OCI-LY1 (cell line): ENCODE results near the gene DNTT.

Experiments used
- H2AFZ ChIP-seq: fragments of 200-600 bp; sonication (generic), shearing (Covaris generic); 2 replicates; pipeline ENCODE4 v1.6.0; 2014; ENCODE audit warnings: antibody characterized with exemption, mild to moderate bottlenecking, low read length
- H3F3A ChIP-seq: fragments of 200-600 bp; sonication (generic), shearing (Covaris generic); 2 replicates; pipeline ENCODE4 v1.6.0; 2014; ENCODE audit warnings: mild to moderate bottlenecking, antibody characterized with exemption, low read length, moderate library complexity; ENCODE audit not compliant: insufficient read depth
- H3K27ac ChIP-seq: fragments of 200-600 bp; sonication (generic); 2 replicates; pipeline ENCODE4 v1.5.1; 2014; ENCODE audit warnings: low read length, mixed run types, mild to moderate bottlenecking, low read depth; ENCODE audit not compliant: poor library complexity, severe bottlenecking
- H3K27me3 ChIP-seq: fragments of 200-600 bp; sonication (generic); 2 replicates; pipeline ENCODE4 v1.6.0; 2014; ENCODE audit warnings: antibody characterized with exemption, mild to moderate bottlenecking, low read length, moderate library complexity; ENCODE audit not compliant: insufficient read depth
- H3K36me3 ChIP-seq: fragments of 200-600 bp; sonication (generic); 2 replicates; pipeline ENCODE4 v1.6.1; 2014; ENCODE audit warnings: mild to moderate bottlenecking, antibody characterized with exemption, low read length, moderate library complexity, mixed read lengths; ENCODE audit not compliant: insufficient read depth
- H3K4me1 ChIP-seq: fragments of 200-600 bp; sonication (generic); 2 replicates; pipeline ENCODE4 v1.5.1; 2014; ENCODE audit warnings: mild to moderate bottlenecking, low read length, moderate library complexity; ENCODE audit not compliant: insufficient read depth, severe bottlenecking
- H3K4me2 ChIP-seq: fragments of 200-600 bp; sonication (generic), shearing (Covaris generic); 2 replicates; pipeline ENCODE4 v1.6.1; 2014; ENCODE audit warnings: low read length
- H3K4me3 ChIP-seq: fragments of 200-600 bp; sonication (generic); 2 replicates; pipeline ENCODE4 v1.5.1; 2014; ENCODE audit warnings: low read length, low read depth, mild to moderate bottlenecking, mixed read lengths; ENCODE audit not compliant: poor library complexity, severe bottlenecking
- H3K79me2 ChIP-seq: fragments of 200-600 bp; shearing (Covaris generic); 2 replicates; pipeline ENCODE4 v1.6.1; 2016; ENCODE audit warnings: mixed run types, low read length, mixed read lengths; ENCODE audit not compliant: insufficient read depth
- H3K9ac ChIP-seq: fragments of 200-600 bp; sonication (generic), shearing (Covaris generic); 2 replicates; pipeline ENCODE4 v1.6.1; 2014; ENCODE audit warnings: mild to moderate bottlenecking, low read length, mixed read lengths
- H3K9me2 ChIP-seq: fragments of 200-600 bp; sonication (generic), shearing (Covaris generic); 2 replicates; pipeline ENCODE4 v1.6.1; 2014; ENCODE audit warnings: low read depth, mild to moderate bottlenecking, low read length, mixed read lengths
- H3K9me3 ChIP-seq: fragments of 200-600 bp; shearing (Covaris generic); 2 replicates; pipeline ENCODE4 v1.6.1; 2014; ENCODE audit warnings: low read length, mixed read lengths
- H4K20me1 ChIP-seq: fragments of 200-600 bp; sonication (generic), shearing (Covaris generic); 2 replicates; pipeline ENCODE4 v1.6.0; 2016; ENCODE audit warnings: mild to moderate bottlenecking, low read length; ENCODE audit not compliant: insufficient read depth
- CTCF ChIP-seq: fragments of 200-600 bp; sonication (generic), shearing (Covaris generic); IDR thresholded peaks from 2 replicates; pipeline ENCODE4 v1.5.1; 2017; ENCODE audit warnings: mild to moderate bottlenecking, antibody characterized with exemption, low read length, moderate library complexity, mixed read lengths
- EZH2 ChIP-seq: fragments of 200-600 bp; sonication (generic), shearing (Covaris generic); IDR thresholded peaks from 2 replicates; pipeline ENCODE4 v1.8.0; 2017; ENCODE audit warnings: borderline replicate concordance, mixed run types, mild to moderate bottlenecking, antibody characterized with exemption, low read length, moderate library complexity, mixed read lengths

Gene DNTT

DNA sequence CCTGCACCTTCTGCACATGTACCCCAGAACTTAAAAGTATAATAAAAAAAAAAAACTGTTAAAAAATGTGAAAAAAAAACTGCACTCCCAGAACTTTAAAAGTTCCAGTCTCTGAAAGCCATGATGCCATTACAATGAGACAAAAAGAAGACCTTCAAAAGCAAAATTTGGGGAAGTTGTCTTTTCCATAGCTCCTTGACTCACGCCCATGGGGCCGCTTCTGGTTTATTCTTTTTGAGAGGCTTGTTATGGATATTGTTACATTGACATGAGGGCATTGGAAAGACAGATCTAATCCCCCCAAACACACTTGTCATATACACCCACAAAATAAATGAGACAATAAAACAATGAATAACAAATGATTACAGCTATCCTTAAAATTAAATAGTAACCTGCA, 33.7 kb upstream of the DNTT start:
- peak overlapping the region; percentile 99 for H3K4me2 ChIP-seq
- H3K79me2 ChIP-seq, result peaks cover 56% of the 10 kb centered on the region
- no peaks in the 10 kb centered on the region for H3K9me2 ChIP-seq
- no peak overlapping the region for H2AFZ ChIP-seq
- no peaks in the 10 kb centered on the region for H4K20me1 ChIP-seq
- peaks cover 7% of the 10 kb centered on the region; the same call in 1 of the 2 replicates for H3F3A ChIP-seq
- peaks cover 69% of the 10 kb centered on the region for H3K4me1 ChIP-seq
- H3K9me3 ChIP-seq, result no peaks in the 10 kb centered on the region
- no peaks in the 10 kb centered on the region for H3K27me3 ChIP-seq
- peak overlapping the region; percentile 96 for H3K9ac ChIP-seq
- TF ChIP-seq CTCF (no peak), EZH2 (no peak)
- H3K27ac ChIP-seq, result peak overlapping the region; percentile 100
- H3K4me3 ChIP-seq, result peak overlapping the region; percentile 88
- peaks cover 41% of the 10 kb centered on the region for H3K36me3 ChIP-seq

- Histone ChIP-seq H3K27ac (peak within 1 kb of the TSS; percentile 100), H3K36me3 (peaks cover 35% of the 10 kb centered on the region), H3K9me3 (no peaks in the 10 kb centered on the region), H3K4me3 (peak within 1 kb of the TSS; percentile 88), H3K27me3 (no peaks in the 10 kb centered on the region), H3K79me2 (peaks cover 50% of the 10 kb centered on the region), H3K9me2 (no peaks in the 10 kb centered on the region), H3K9ac (peak within 1 kb of the TSS; percentile 96), H3F3A (peaks cover 5% of the 10 kb centered on the region; the same call in 1 of the 2 replicates), H3K4me1 (peaks cover 69% of the 10 kb centered on the region), H4K20me1 (no peaks in the 10 kb centered on the region), H3K4me2 (peak within 1 kb of the TSS; percentile 99), H2AFZ (no peak within 1 kb of the TSS)
- no peak for TF ChIP-seq CTCF
- no peak for TF ChIP-seq EZH2
These were observed 33.0 kb upstream of the DNTT start, which contains the start of gene BLNK for GRCh38 chr10:96271016-96271815. BLNK (minus strand) TSS chr10:96271569; CDS start chr10:96271398, 171 bp downstream.

DNA sequence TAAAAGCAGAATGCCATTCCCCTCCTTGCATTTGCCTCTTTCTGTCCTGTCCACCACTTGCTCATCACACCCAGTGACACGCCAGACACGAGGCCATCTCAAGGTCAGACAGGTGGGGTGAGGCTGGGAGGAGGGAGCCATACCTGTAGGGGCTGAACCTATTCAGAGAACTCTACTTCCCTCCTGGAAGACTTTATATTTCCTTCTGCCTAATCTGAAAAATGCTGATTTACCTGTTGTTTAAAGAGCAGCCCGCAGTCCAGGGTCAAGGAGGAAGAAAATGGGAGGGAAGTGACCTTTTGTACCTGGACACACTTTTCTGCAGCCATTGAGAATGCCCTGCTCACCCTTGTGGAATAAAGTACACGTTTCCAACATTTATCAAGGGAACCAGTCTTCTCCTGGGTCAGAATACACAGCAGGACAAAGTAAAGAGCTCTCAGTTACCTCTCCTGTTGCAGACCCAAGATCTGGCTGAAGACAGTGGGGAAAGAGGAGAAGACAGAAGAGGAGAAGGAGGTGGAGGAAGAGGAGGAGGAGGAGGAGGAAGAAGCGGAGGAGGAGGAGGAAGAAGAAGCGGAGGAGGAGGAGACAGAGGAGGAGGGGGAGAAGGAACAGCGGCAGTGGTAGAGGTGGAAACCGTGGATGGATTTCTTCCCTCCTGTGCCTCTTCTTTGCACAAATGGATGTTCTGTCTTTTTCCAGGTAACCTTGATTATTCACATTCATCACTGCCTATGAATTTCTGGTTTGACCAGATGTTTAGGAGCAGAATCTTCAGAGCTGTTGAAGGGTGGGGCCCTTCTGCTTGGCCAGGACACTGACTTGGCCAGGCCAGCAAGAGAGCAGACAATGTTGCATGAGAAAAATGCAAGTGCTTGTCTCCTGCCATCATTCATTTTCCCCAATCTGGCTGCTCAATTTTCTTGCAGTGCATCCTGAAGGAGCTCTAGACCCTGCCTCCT, 31.6 kb upstream of the DNTT start:
- Histone ChIP-seq H3K9me2 (no peaks in the 10 kb centered on the region), H3K9me3 (no peaks in the 10 kb centered on the region), H3K4me3 (peak overlapping the region; percentile 88), H3K27me3 (no peaks in the 10 kb centered on the region), H3K9ac (peak overlapping the region; percentile 96), H3F3A (peaks cover 5% of the 10 kb centered on the region; the same call in 1 of the 2 replicates), H3K4me1 (peaks cover 62% of the 10 kb centered on the region), H3K4me2 (peak overlapping the region; percentile 99), H3K79me2 (peaks cover 36% of the 10 kb centered on the region), H4K20me1 (no peaks in the 10 kb centered on the region), H2AFZ (no peak overlapping the region), H3K36me3 (peaks cover 21% of the 10 kb centered on the region; the same call in 1 of the 2 replicates), H3K27ac (peak overlapping the region; percentile 100)
- TF ChIP-seq EZH2, result no peak
- TF ChIP-seq CTCF, result no peak
